Astrocyte of the cerebellum (primary cell): ENCODE results near the gene PEX13.
"Not testable (repeated sequence)": the region's sequence is repeated elsewhere in the genome, so short reads cannot be mapped to it uniquely, and the experiment has no call there.

ENCODE experiments used
- DNase-seq: peaks from one replicate; pipeline ENCODE4 v3.0.0-alpha.2; 2011; ENCODE audit warnings: low read depth
- H3K4me3 ChIP-seq: 2 replicates; pipeline ENCODE4 v1.5.1; 2011; ENCODE audit warnings: mild to moderate bottlenecking, low read depth, low read length, moderate library complexity
- in situ Hi-C: cut with HindIII; loops from 2 replicates; pipeline ENCODE4 v1.10.0; 2017; ENCODE audit warnings: low sequenced_read_pairs
- TF ChIP-seq, protein P1 (sequence below): IDR thresholded peaks from 2 replicates; pipeline ENCODE4 v1.5.1; 2012; ENCODE audit warnings: low read length, low read depth, moderate library complexity, mild to moderate bottlenecking; ENCODE audit errors: missing control alignments

PEX13 gene

DNA sequence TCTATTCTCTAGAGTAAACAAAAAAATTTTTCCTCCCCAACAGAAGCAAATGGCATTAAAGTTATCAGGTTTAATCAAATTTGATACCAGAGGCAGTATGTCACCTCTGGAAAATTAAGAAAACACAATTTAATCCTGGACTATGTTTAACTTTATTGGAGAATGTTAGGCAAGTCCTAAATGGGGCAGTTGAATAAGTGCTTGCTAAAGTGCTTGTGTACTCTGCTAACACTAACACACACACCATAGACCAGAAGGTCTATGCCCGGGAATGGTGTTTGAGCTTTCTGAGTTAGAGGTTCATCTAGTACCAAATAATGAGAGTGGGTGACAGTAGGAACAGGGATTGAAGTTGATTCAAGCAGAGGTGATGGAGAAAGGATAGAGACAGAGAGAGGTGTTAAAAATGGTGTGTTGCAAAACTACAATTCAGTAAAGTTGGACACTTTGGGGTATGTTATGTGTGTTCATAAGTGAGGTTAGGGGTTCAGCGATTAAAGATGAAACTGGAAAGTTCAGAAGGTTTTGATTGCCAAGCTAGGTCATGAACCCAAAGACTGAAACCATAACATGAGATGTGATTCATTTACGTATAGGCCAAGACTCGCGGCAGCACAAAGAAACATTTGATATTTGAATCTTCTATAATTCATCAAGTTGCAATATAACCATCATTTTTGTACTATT lies 40.5 kb upstream of the PEX13 start:
- TF ChIP-seq, protein P1, sequence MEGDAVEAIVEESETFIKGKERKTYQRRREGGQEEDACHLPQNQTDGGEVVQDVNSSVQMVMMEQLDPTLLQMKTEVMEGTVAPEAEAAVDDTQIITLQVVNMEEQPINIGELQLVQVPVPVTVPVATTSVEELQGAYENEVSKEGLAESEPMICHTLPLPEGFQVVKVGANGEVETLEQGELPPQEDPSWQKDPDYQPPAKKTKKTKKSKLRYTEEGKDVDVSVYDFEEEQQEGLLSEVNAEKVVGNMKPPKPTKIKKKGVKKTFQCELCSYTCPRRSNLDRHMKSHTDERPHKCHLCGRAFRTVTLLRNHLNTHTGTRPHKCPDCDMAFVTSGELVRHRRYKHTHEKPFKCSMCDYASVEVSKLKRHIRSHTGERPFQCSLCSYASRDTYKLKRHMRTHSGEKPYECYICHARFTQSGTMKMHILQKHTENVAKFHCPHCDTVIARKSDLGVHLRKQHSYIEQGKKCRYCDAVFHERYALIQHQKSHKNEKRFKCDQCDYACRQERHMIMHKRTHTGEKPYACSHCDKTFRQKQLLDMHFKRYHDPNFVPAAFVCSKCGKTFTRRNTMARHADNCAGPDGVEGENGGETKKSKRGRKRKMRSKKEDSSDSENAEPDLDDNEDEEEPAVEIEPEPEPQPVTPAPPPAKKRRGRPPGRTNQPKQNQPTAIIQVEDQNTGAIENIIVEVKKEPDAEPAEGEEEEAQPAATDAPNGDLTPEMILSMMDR, result no peak
- in situ Hi-C loops, result no loop called here
- no peak overlapping the region for H3K4me3 ChIP-seq
- DNase-seq, result no peak

DNA sequence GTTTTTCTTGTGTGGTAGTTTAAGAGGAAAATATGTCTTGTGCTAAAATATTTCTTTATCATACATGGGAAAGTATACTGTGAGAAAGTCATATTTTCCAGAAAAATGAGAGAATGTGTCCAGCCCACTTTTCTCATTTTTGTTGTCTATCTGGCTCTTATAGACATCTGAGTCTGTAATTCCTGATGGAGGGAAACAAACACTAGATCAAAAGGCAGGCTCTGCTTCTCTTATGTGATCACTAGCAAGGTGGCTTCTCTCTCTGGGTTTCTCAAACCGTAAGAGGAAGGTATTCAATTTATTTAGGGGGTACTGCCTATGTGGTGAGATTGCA lies 40.0 kb upstream of the PEX13 start:
- in situ Hi-C loops, result no loop called here
- no peak overlapping the region for H3K4me3 ChIP-seq
- TF ChIP-seq, protein P1, result no peak
- DNase-seq, result no peak

- DNase-seq, result no peak
- in situ Hi-C loops, result no loop called here
- no peak overlapping the region for H3K4me3 ChIP-seq
- TF ChIP-seq, protein P1, result no peak
Observed at GRCh38 chr2:60979231-60979630, 38.3 kb upstream of the PEX13 start.

DNA sequence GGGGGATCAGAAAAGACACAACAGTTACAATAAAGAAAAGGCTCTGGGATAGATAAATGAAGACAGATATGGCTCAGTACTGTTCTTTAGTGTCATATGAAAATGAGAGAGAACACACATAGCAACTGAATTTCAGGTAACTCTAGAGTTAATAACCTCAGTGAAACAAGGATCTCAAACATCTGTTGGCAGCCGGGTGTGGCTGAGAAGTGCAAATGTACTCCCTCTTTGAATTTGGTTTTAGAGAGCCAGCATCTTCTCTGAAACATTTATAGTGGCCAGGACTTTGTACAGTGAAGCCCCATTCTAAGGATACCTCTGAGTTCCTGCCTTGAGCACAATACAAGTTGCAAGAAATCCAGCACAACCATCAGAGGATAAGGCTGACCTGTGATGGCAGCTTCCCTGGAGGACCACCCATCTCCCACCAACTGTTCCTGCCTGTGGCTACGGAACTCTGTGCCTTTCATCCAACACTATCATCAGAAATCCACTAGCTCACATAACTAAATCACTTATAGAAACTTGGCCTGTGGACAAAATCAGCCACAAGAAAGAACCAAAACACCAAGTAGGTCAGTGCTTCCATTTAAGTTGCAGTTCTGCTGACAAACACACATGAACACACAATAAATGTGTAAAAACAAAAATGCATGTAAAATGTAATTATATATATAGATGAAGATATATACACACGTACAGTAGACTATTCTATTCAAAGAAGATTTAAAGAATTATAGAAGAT lies 37.3 kb upstream of the PEX13 start:
- H3K4me3 ChIP-seq, result no peak overlapping the region
- in situ Hi-C loops, result no loop called here
- no peak for DNase-seq
- TF ChIP-seq, protein P1, result no peak

DNA sequence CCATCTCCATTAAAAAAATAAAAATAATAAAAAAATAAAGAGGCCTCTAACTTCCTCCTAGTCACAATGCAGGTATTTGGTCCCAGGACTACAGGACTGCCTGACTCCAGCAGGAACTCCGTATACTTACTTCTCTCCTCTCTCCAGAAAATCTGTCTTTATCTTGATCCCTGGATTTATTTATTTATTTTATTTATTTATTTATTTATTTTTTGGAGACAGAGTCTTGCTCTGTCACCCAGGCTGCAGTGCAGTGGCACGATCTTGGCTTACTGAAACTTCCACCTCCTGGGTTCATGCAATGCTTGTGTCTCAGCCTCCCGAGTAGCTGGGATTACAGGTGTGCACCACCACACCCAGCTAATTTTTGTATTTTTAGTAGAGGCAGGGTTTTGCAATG lies 35.5 kb upstream of the PEX13 start:
- in situ Hi-C loops, DNase-seq, H3K4me3 ChIP-seq: not testable (repeated sequence)

- no peak overlapping the region for H3K4me3 ChIP-seq
- in situ Hi-C loops, result no loop called here
- DNase-seq, result no peak
- TF ChIP-seq, protein P1, result no peak
Observed at GRCh38 chr2:60984720-60985119, 32.8 kb upstream of the PEX13 start.

GRCh38 chr2:60987041-60987440 lies 30.5 kb upstream of the PEX13 start:
- in situ Hi-C loops, result no loop called here
- H3K4me3 ChIP-seq, result no peak overlapping the region
- DNase-seq, result no peak
- TF ChIP-seq, protein P1, result no peak

GRCh38 chr2:60987656-60988055 lies 29.9 kb upstream of the PEX13 start:
- DNase-seq, in situ Hi-C loops, H3K4me3 ChIP-seq: not testable (repeated sequence)
